G401.6 (cell line): ENCODE measurements around the gene CHAD.
"Not testable (repeated sequence)": the region's sequence is repeated elsewhere in the genome, so short reads cannot be mapped to it uniquely, and the experiment has no call there.

Experiments
- FAIRE-seq: peaks from 2 replicates; lab custom pipeline; 2012; peaks lifted over from hg19 to GRCh38; lab: Jason Lieb, UNC

The CHAD gene

GRCh38 chr17:50493744-50494143 is 25.1 kb upstream of the CHAD start:
- FAIRE-seq: no peak

- FAIRE-seq: no peak
Observed at GRCh38 chr17:50492214-50492613, 23.5 kb upstream of the CHAD start.

DNA sequence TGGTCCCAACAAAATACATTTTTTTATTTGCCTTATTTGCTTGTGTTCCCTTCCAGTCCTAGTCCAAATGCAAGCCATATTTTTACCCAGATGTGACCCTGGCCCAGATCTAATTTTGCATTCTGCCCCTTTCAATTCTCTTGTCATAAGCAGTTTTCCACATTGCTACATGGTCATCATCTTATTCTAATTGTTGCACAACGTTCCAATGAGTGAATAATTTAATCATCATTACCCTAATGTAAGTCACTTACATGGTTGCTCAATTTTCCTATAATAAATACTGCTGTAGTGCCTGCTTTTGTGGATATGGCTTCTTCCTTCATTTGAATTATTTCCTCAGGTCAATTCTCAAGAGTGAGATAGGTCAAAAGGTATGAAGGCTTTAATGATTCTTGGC is 22.8 kb upstream of the CHAD start:
- FAIRE-seq: no peak

- no peak for FAIRE-seq
Observed at GRCh38 chr17:50488880-50489279, 20.2 kb upstream of the CHAD start.

GRCh38 chr17:50487213-50488096 is 18.8 kb upstream of the CHAD start:
- no peak for FAIRE-seq

DNA sequence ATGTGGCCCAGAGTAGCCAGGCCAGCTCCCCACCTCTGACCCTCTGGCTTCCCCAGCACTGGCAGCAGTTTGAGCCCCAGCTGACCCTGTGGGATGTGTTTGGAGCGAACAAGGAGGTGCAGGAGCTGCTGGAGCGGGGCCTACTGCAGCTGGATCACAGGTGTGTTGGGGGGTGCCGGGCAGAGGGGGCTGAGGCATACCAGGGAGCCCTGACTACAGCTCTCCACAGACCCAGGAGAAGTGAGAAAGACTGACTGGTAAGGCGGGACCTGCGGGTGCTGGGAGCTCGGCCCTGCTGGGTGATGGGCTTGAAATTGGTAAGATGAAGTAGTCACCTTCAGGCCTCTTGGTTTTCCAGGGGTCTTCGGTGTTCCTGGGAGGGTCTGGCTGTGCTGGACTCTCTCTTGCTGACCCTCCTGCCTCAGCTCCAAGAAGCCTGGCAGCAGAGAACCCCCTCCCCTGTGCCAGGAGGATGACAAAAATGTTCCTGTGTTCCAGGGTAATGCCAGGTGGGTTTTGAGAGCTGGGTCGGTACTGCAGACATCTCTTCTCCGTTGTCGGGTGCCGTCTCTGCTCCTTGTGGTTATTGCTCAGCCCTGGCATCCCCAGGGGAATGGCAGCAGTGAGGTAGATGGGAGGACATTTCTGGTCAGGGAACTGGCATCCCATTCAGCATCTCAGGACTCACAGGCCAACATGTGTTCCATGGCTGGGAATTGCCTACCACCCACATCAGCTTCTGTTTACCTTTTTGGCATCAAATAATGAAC is 15.9 kb upstream of the CHAD start:
- FAIRE-seq: no peak

DNA sequence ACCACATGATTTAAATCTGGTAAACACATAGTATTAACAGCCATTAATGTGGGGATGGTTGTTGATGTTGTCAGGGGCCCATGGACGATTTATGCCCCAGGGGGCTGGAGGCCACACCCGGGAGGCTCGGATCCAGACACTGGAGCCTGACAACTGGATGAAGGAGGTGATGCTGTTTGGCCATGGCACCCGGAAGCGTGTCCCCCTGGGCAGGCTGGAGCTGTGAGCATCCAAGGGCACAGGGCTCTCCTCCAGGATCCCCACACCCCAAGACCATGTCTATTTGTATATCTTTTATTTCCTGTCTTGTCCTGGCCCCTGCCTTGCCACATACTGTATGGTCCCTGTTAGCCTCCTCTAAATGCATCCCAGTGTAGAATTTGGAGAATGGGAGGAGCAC is 14.6 kb upstream of the CHAD start:
- FAIRE-seq: no peak

DNA sequence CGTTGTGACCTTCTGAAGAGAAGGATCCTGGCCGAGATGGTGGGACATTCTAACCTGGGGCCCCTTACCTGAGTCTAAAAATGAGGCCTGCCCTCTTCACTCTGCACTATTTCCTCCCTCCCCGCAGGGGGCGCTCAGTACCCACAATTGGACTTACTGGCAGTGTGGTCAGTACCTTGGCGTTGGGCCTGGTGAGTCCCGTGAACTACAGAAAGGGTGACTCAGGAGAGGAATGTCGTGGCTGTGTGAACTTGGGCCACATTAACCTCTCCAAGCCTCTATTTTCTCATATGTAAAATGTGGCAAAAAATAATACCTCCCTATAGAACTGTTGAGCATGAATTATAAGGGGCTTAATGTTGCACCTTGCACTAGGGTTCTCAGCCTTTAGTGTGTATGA is 13.8 kb upstream of the CHAD start:
- FAIRE-seq: peak; percentile 72

DNA sequence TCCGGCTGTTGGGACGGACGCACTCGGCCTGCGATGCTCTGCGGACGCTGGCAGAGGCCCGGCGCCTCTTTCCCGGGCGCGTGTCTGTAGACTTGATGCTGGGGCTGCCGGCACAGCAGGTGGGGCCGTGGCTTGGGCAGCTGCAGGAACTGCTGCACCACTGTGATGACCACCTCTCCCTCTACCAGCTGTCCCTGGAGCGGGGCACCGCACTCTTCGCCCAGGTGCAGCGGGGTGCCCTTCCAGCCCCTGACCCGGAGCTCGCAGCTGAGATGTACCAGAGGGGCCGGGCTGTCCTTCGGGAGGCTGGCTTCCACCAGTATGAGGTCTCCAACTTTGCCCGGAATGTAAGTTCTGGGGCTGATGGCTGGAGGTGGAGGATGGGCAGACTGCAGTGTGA is 13.4 kb upstream of the CHAD start:
- FAIRE-seq: no peak

- no peak for FAIRE-seq
Observed at GRCh38 chr17:50481648-50482047, 13.0 kb upstream of the CHAD start.

DNA sequence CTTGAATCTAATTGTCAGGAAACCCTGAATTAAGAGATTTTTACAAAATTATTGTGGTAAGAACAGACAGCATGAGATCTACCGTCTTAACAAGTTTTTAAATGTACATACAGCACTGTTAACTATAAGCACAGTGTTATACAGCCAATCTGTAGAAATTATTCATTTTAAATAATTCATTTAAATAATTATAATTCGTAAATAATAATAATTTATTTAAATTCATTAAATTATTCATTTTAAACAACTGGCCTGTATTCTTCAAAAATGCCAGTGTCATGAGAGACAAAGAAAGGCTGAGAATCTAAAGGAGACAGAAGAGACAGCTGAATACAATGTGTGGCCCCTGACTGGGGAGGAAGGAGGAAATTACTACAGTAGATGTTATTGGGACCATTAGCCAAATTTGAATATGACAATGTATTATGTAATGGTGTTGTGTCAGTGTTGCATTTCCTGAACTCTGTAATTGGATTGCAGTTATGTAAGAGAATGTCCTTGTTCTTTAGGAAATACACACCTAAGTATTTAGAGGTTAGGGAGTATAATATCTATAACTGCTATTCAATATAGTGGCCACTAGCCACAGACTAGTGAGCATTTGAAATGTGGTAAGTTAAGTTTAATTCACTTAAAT is 12.3 kb upstream of the CHAD start:
- FAIRE-seq: no peak

- no peak for FAIRE-seq
Observed at GRCh38 chr17:50480142-50480764, 11.6 kb upstream of the CHAD start.

DNA sequence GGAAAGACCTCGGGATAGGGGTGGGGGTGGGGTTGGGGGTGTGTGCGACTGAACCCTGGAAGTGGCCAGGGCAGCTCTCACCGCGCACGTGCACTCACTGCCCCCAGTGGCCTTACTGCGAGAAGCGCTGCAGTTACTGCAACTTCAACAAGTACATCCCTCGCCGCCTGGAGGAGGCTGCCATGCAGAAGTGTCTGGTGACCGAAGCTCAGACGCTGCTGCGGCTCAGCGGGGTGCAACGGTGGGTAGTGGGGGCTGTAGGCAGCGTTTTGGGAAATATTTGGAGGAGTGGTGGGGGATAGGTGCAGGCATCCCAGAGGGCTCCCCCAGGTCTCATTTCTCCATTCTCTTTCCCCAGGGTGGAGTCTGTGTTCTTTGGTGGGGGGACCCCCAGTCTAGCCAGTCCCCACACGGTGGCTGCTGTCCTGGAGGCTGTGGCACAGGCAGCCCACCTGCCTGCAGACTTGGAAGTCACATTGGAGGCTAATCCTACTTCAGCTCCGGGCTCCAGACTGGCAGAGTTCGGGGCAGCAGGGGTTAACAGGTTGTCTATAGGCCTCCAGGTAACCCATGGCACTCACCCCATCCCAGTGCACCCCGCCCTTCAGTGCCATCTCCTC is 11.0 kb upstream of the CHAD start:
- no peak for FAIRE-seq

GRCh38 chr17:50478391-50479381 is 10.0 kb upstream of the CHAD start, which contains the start of gene RSAD1:
Gene RSAD1, plus strand, starts transcription at chr17:50478860. Its CDS starts 25 bp downstream, at chr17:50478885.
- no peak for FAIRE-seq

DNA sequence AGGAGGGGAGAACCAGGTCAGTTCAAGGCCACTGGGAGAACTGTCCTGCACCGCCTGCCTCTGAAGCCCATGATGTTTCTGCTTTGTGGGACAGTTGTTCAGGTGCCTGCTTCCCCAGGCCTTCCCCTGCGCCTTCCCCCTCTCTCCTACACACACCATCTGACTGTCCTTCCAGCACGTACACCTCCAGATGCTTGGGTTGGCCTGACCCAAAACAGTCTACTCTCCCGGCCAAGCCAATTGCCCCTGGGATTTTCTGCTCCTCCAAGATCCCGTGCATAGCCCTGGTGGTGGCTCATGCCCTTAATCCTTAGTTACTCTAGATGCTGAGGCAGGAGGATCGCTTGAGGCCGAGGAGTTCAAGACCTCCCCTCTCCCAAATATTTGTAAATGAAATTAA is 9.3 kb upstream of the CHAD start:
- FAIRE-seq: no peak

- FAIRE-seq: no peak
Observed at GRCh38 chr17:50476545-50477315, 8.1 kb upstream of the CHAD start.

GRCh38 chr17:50475775-50476544 is 7.3 kb upstream of the CHAD start:
- FAIRE-seq: not testable (repeated sequence)

- no peak for FAIRE-seq
Observed at GRCh38 chr17:50475362-50475761, 6.7 kb upstream of the CHAD start.

GRCh38 chr17:50474523-50474922 is 5.8 kb upstream of the CHAD start:
- FAIRE-seq: no peak
